COLO668 (cell line): ENCODE measurements around the gene FREY1.
A peak's percentile ranks its signal among the peaks of the same experiment; 100 is the strongest.

Experiments
- DNase-seq: peaks from one replicate; lab custom pipeline; 2025; ENCODE audit not compliant: unreplicated experiment; lab: John Stamatoyannopoulos, UW

Gene FREY1

GRCh38 chr11:45929486-45930030 lies 22.5 kb upstream of the FREY1 start:
- DNase-seq: peak; percentile 67

- no peak for DNase-seq
Measured at GRCh38 chr11:45928535-45929215, 21.6 kb upstream of the FREY1 start.

GRCh38 chr11:45927684-45928413 lies 20.8 kb upstream of the FREY1 start:
- DNase-seq: no peak

DNA sequence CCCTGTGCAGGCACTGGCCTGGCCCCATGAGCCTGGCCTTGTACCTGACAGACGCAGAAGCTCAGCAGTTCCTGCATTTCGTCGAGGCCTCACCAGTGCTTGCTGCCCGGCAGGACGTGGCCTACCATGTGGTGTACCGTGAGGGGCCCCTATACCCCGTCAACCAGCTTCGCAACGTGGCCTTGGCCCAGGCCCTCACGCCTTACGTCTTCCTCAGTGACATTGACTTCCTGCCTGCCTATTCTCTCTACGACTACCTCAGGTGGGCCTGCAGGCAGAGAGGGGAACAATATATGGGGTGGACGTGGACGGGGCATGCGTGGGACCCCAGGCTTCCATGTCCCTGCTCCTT lies 20.2 kb upstream of the FREY1 start:
- no peak for DNase-seq

- no peak for DNase-seq
Measured at GRCh38 chr11:45926536-45927331, 19.7 kb upstream of the FREY1 start.

GRCh38 chr11:45926001-45926401 lies 18.9 kb upstream of the FREY1 start:
- DNase-seq: peak; percentile 15

DNA sequence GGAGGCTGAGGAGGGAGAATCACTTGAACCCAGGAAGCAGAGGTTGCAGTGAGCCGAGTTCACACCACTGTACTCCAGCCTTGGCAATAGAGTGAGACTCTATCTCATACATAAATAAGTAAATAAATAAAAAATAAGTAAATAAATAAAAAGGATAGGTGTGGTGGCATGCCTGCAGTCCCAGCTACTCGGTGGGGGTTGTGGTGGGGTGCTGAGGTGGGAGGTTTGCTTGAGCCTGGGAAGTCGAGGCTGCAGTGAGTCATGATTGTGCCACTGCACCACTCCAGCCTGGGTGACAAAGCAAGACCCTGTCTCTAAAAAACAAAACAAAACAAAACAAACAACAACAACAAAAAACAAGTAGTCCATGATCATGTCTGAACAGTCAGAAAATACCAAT lies 18.5 kb upstream of the FREY1 start:
- DNase-seq: no peak

DNA sequence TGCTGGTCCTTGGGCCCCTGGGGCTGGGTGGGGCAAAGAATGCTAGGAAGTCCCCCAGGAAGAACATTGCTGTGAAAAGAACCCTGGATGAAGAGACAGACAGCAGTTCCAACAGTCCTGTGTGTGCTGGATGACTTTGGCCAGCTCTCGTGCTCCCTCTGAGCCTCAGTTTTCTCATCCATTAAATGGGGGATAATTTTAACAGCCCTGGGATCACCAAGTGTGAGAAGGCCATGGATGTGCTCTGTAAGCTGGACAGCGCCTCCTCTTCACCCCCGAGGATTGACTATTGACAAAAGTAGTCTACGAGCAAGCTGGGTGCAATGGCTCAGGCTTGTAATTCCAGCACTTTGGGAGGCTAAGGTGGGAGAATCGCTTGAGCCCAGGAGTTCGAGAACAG lies 17.9 kb upstream of the FREY1 start:
- no peak for DNase-seq

- DNase-seq: no peak
Measured at GRCh38 chr11:45924036-45924915, 17.2 kb upstream of the FREY1 start.

- DNase-seq: peak; percentile 91
Measured at GRCh38 chr11:45922425-45923082, 15.5 kb upstream of the FREY1 start, which contains the start of gene LARGE2. Gene LARGE2, plus strand, starts transcription at chr11:45922656. Its CDS starts 227 bp downstream, at chr11:45922883.

- DNase-seq: peak; percentile 98
Measured at GRCh38 chr11:45921561-45922424, 14.7 kb upstream of the FREY1 start.

DNA sequence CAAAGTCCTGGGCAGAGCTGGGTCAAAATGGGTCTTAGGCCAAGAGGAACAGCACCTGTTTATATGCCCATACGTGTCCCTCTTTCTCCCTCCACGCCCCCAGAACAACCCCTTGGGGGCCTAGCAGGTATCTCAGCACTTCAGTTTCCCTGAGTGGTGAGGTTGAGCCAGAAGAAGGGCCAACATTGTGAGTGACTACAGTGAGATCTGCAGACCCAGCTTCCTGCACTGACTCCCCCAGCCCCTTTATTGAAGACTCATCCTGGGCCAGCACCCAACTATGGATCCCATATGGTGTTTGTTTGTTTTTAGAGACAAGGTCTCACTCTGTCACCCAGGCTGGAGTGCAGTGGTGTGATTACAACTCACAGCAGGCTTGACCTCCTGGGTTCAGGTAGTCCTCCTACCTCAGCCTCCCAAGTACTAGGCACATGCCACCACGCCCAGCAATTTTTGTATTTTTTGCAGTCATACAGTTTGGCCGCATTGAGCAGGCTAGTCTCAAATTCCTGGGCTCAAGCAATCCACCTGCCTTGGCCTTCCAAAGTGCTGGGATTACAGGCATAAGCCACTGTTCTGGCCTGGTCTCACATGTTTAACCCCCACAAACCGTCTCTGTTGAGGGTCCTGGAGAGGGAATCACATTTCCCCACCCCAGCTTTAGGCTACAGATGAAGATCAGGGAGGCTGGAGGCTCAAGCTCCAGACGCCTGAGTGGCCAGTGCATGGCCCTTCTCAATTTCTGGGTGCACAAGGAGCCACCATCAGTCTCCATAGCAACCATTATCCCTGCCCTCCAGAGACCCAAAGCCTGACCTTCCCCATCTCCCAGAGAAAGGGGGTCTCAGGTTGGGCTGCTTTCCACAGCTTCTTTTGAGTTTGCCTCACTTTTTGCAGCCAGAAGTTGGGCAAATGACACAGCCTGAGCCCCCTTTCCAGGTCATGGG lies 13.7 kb upstream of the FREY1 start:
- no peak for DNase-seq

DNA sequence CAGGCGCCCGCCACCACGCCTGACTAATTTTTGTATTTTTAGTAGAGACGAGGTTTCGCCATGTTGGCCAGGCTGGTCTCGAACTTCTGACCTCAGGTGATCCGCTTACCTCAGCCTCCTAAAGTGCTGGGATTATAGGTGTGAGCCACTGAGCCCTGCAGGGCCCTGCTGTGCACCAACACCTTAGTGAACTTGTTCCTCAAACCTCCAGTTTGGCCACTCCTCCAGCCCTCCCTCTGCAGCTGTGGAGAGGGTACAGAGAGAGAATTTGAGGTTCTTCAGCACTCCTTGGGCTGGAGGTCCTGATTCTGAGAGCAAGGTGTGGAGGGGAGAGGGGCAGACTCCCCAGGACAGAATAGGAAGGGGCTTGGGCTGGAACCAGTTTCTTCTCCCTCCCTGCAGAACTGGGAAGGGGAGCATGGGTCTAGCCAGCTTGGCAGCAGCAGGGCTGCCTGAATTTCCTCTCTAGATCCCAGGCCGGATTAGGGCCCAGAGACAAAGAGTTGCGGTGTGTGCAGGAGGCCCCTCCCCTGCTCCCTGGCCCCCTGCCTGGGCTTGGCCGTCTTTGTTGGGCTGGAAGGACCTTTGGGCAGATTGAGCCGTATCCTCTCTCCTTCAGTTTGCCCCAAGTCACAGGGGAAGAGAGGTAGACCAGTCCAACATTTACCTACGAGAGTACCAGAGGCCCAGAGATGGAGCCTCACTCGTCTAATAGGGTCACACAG lies 12.9 kb upstream of the FREY1 start:
- no peak for DNase-seq

- DNase-seq: no peak
Measured at GRCh38 chr11:45918962-45919675, 12.0 kb upstream of the FREY1 start.

DNA sequence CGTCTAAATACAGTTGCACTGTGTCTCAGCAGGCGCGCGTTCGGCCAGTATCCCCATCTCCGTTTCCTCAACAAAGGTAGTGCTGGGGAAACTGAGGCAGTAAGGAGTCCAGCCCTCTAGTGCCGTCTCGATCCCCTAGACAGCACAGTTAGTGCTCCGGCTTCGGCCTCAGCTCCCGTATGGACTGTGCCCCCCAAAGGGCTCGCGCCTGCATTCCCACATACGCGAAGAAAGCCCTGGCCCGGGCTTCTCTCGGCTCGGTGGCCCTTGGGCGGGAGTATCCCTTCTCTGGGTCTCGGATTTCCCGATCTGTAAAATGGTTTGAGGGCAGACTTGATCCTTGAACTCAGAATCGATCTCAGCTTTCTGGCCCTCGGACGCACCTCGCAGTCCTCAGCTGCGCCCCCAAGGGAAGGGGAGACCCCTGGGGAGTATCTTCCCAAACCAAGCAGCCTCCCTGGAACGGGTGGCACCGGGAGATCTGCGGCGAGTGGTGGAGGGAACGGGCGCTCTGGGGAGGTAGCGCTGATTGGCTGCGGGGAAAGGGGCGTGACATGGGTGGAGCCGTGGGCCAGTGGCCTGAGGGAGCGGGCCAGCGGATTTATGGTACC lies 11.4 kb upstream of the FREY1 start:
- peak; percentile 87 for DNase-seq

DNA sequence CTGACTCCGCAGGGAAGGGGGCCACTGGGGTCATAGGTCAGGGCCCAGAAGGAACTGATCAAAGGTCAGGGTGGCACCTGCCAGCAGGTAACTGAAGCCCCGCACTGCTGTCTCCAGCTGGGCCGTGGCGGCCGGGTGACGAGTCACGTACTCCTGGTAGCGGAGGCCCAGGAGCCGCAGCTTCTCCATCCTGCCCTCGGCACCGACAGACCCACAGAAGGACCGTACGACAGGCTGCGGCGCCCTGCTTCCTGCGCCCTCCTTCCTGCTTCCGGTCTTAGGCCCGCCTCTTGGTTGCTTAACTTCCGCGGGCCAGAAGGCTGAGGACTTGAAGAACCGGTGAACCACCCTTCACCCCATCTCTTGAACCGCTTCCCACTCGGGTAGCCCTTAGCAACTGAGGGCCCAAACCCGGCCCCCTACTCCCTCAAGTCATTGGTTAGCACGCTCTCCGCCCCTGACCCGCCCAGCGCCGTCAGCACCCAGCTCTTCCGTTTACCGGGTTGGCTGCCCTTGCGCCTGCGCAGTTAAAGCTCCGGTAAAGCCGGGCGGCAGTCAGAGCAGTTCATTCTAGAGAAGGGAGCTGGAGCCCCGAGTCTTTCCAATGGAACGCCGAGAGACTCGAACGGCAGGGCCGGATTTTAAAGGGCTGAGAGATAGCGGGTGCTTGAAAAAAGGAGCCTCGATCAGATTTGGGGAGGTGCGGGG lies 10.7 kb upstream of the FREY1 start, which contains the start of gene PEX16:
PEX16 (minus strand) TSS at position 255 of the 708 bp plus-strand sequence; CDS start at position 189, 66 bp downstream.
- DNase-seq: peak; percentile 97
